ENCODE data around the gene LONRF2. TPM values are rescaled to one million over a fixed set of nuclear protein-coding genes. Genes with fewer than 3 reads are reported as not detected.

The LONRF2 gene
- total RNA-seq, 1 experiment from 2014 or later = 1.1 TPM

- no peaks in the 10 kb centered on the region for H3K36me3 ChIP-seq (ENCODE audit: low read depth, low read length)
- ChIA-PET CTCF (interaction anchor here (1.2 kb wide), 1 partner anchor 117 kb away, joined by 4 read pairs; no protein-coding TSS in a partner anchor), POLR2A (ENCODE audit: unreplicated experiment) (no interaction called here)
- no peaks in the 10 kb centered on the region for H3K27me3 ChIP-seq (ENCODE audit: low read length)
- no peaks in the 10 kb centered on the region for H3K9me3 ChIP-seq (ENCODE audit: low read length)
- no peak for TF ChIP-seq CTCF (conservative IDR thresholded peaks at IDR 0.05; ENCODE audit: low read depth, low read length)
- no peak overlapping the region for H3K27ac ChIP-seq (ENCODE audit: low read length)
- H4K20me1 ChIP-seq (ENCODE audit: low read length) = no peaks in the 10 kb centered on the region
- no peaks in the 10 kb centered on the region for H3K9me2 ChIP-seq (replicated peaks; ENCODE audit: low read length)
- DNase-seq = no peak
- no peak overlapping the region for H2AFZ ChIP-seq (ENCODE audit: low read length)
- ATAC-seq = no peak
- no peak overlapping the region for H3K9ac ChIP-seq (ENCODE audit: low read length)
- H3K79me2 ChIP-seq (ENCODE audit: low read length) = no peaks in the 10 kb centered on the region
- no peak overlapping the region for H3K4me2 ChIP-seq (ENCODE audit: low read length)
- BruUV-seq (replicated peaks) = no TSS peak
- H3K4me1 ChIP-seq (ENCODE audit: insufficient read depth, low read length) = no peaks in the 10 kb centered on the region
- H3K4me3 ChIP-seq (ENCODE audit: low read length) = no peak overlapping the region
- no peaks in the 10 kb centered on the region for H3F3A ChIP-seq (ENCODE audit: low read length, unreplicated experiment)
- intact Hi-C loops (cut with micrococcal nuclease) = loop anchor here (5.0 kb wide), 1 partner anchor 158 kb away; no protein-coding TSS in a partner anchor
These were observed 58.2 kb downstream of the LONRF2 start for GRCh38 chr2:100264121-100264520.

- ATAC-seq (peak; percentile 81), DNase-seq (peak; percentile 80)
- Histone ChIP-seq H3K9ac (ENCODE audit: low read length) (no peak overlapping the region), H2AFZ (ENCODE audit: low read length) (peak overlapping the region; percentile 66), H3K4me3 (ENCODE audit: low read length) (no peak overlapping the region), H3K79me2 (ENCODE audit: low read length) (no peaks in the 10 kb centered on the region), H3K9me3 (ENCODE audit: low read length) (no peaks in the 10 kb centered on the region), H3K9me2 (replicated peaks; ENCODE audit: low read length) (no peaks in the 10 kb centered on the region), H4K20me1 (ENCODE audit: low read length) (no peaks in the 10 kb centered on the region), H3K27me3 (ENCODE audit: low read length) (no peaks in the 10 kb centered on the region), H3K27ac (ENCODE audit: low read length) (no peak overlapping the region), H3K36me3 (ENCODE audit: low read depth, low read length) (no peaks in the 10 kb centered on the region), H3K4me1 (ENCODE audit: insufficient read depth, low read length) (no peaks in the 10 kb centered on the region), H3K4me2 (ENCODE audit: low read length) (peak overlapping the region; percentile 39; the same call in 1 of the 2 replicates), H3F3A (ENCODE audit: low read length, unreplicated experiment) (no peaks in the 10 kb centered on the region)
- BruUV-seq (replicated peaks) = no TSS peak
- CTCF ChIA-PET = interaction anchor here (0.5 to 2.3 kb wide), 9 partner anchors 29 to 704 kb away, joined by 3 to 51 read pairs (median 4); no protein-coding TSS in a partner anchor
- TF ChIP-seq EZH2 (IDR thresholded peaks at IDR 0.05; ENCODE audit: low read length, unreplicated experiment) = no peak
- peak; percentile 94 for TF ChIP-seq CTCF (conservative IDR thresholded peaks at IDR 0.05; ENCODE audit: low read depth, low read length)
- POLR2A ChIA-PET (ENCODE audit: unreplicated experiment) = interaction anchor here (0.5 kb wide), 2 partner anchors 118 to 527 kb away, joined by 4 read pairs; no protein-coding TSS in a partner anchor
- intact Hi-C loops (cut with micrococcal nuclease) = loop anchor here (1.0 to 5.0 kb wide), 2 partner anchors 119 to 160 kb away; no protein-coding TSS in a partner anchor
These were observed 59.6 kb downstream of the LONRF2 start for GRCh38 chr2:100262555-100263320.

- CTCF ChIA-PET = interaction anchor here (0.6 to 2.3 kb wide), 5 partner anchors 29 to 703 kb away, joined by 4 to 51 read pairs (median 5); no protein-coding TSS in a partner anchor
- intact Hi-C loops (cut with micrococcal nuclease) = loop anchor here (5.0 kb wide), 1 partner anchor 160 kb away; no protein-coding TSS in a partner anchor
- H3K36me3 ChIP-seq (ENCODE audit: low read depth, low read length) = no peaks in the 10 kb centered on the region
These were observed 60.3 kb downstream of the LONRF2 start for GRCh38 chr2:100262046-100262445.

More at GRCh38 chr2:100262046-100262445, 60.3 kb downstream of the LONRF2 start:
- Histone ChIP-seq H2AFZ (ENCODE audit: low read length) (no peak overlapping the region), H3K9ac (ENCODE audit: low read length) (no peak overlapping the region), H3K79me2 (ENCODE audit: low read length) (no peaks in the 10 kb centered on the region), H3K27ac (ENCODE audit: low read length) (no peak overlapping the region), H4K20me1 (ENCODE audit: low read length) (no peaks in the 10 kb centered on the region), H3K9me3 (ENCODE audit: low read length) (no peaks in the 10 kb centered on the region), H3K4me3 (ENCODE audit: low read length) (no peak overlapping the region), H3K4me1 (ENCODE audit: insufficient read depth, low read length) (no peaks in the 10 kb centered on the region), H3K4me2 (ENCODE audit: low read length) (no peak overlapping the region), H3F3A (ENCODE audit: low read length, unreplicated experiment) (no peaks in the 10 kb centered on the region), H3K9me2 (replicated peaks; ENCODE audit: low read length) (no peaks in the 10 kb centered on the region), H3K27me3 (ENCODE audit: low read length) (no peaks in the 10 kb centered on the region)
- ATAC-seq (no peak), DNase-seq (no peak)
- TF ChIP-seq CTCF (conservative IDR thresholded peaks at IDR 0.05; ENCODE audit: low read depth, low read length) (no peak), EZH2phosphoT487 (IDR thresholded peaks at IDR 0.05; ENCODE audit: borderline replicate concordance, low read length) (no peak), EZH2 (IDR thresholded peaks at IDR 0.05; ENCODE audit: low read length, unreplicated experiment) (no peak)
- POLR2A ChIA-PET (ENCODE audit: unreplicated experiment) = no interaction called here
- BruUV-seq (replicated peaks) = no TSS peak
